ENCODE measurements around the gene SFTA2. TPM values are rescaled to one million over a fixed set of nuclear protein-coding genes. Genes with fewer than 3 reads are reported as not detected.

Gene SFTA2
- total RNA-seq, 2 donors from 2014 or later, result 5.2 TPM; not detected in 1

DNA sequence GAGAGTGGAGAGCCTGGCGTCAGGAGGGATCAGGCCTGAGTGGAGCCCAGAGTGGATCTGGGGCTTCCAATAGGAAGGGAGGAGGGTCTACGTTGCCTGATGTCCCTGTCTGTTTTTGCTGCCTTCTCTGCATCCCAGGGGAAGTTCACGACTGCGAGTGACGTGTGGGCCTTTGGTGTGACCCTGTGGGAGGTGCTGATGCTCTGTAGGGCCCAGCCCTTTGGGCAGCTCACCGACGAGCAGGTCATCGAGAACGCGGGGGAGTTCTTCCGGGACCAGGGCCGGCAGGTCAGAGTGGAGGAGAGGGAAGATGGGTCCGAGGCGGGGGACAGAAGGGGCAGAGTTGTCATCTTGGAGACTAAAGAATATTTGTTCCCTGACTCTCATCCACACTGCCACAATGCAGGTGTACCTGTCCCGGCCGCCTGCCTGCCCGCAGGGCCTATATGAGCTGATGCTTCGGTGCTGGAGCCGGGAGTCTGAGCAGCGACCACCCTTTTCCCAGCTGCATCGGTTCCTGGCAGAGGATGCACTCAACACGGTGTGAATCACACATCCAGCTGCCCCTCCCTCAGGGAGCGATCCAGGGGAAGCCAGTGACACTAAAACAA is 33.1 kb downstream of the SFTA2 start:
- WGBS, 2 donors, result 82 to 84% methylated on average over 23 of the region's 23 CpGs
- DNase-seq, result no peak
- no peaks in the 10 kb centered on the region for H3K9me3 ChIP-seq
- no peak for ATAC-seq
- H3K27me3 ChIP-seq, result no peaks in the 10 kb centered on the region
- intact Hi-C loops (cut with DNase I), result no loop called here
- H3K4me3 ChIP-seq, result no peak overlapping the region
- H3K36me3 ChIP-seq (replicated peaks in 1 of 2; ENCODE audit: insufficient read depth in 1 of 2, low read depth in 2 of 2), result peaks cover 15 to 26% of the 10 kb centered on the region in 2 donors
- no peak overlapping the region for H3K27ac ChIP-seq
- H3K4me1 ChIP-seq, result no peaks in the 10 kb centered on the region
- TF ChIP-seq, protein P1, sequence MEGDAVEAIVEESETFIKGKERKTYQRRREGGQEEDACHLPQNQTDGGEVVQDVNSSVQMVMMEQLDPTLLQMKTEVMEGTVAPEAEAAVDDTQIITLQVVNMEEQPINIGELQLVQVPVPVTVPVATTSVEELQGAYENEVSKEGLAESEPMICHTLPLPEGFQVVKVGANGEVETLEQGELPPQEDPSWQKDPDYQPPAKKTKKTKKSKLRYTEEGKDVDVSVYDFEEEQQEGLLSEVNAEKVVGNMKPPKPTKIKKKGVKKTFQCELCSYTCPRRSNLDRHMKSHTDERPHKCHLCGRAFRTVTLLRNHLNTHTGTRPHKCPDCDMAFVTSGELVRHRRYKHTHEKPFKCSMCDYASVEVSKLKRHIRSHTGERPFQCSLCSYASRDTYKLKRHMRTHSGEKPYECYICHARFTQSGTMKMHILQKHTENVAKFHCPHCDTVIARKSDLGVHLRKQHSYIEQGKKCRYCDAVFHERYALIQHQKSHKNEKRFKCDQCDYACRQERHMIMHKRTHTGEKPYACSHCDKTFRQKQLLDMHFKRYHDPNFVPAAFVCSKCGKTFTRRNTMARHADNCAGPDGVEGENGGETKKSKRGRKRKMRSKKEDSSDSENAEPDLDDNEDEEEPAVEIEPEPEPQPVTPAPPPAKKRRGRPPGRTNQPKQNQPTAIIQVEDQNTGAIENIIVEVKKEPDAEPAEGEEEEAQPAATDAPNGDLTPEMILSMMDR (IDR thresholded peaks at IDR 0.05), result no peak
- no peak for TF ChIP-seq POLR2A (IDR thresholded peaks at IDR 0.05)

DNA sequence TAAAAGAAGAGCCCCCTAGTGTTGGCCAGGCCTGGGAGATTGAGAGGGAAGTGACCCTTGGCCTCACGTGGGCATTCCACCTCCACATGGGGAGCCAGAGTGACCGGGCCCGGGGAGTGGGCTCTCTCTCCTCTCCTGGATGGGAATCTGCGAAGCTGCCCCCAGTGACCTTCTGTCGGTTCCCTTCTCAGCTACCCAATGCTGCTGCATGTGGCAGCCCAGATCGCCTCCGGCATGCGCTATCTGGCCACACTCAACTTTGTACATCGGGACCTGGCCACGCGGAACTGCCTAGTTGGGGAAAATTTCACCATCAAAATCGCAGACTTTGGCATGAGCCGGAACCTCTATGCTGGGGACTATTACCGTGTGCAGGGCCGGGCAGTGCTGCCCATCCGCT is 34.1 kb downstream of the SFTA2 start:
- Histone ChIP-seq H3K4me1 (no peaks in the 10 kb centered on the region), H3K36me3 (replicated peaks in 1 of 2; ENCODE audit: insufficient read depth in 1 of 2, low read depth in 2 of 2) (peaks cover 19 to 30% of the 10 kb centered on the region in 2 donors), H3K4me3 (no peak overlapping the region), H3K27ac (no peak overlapping the region), H3K27me3 (no peaks in the 10 kb centered on the region), H3K9me3 (no peaks in the 10 kb centered on the region)
- 80 to 90% methylated on average over 10 to 16 of the region's 16 CpGs for WGBS, 2 donors
- intact Hi-C loops (cut with DNase I), result no loop called here
- DNase-seq (no peak), ATAC-seq (no peak)
- TF ChIP-seq POLR2A (IDR thresholded peaks at IDR 0.05), result no peak
- TF ChIP-seq, protein P1 (IDR thresholded peaks at IDR 0.05), result no peak

DNA sequence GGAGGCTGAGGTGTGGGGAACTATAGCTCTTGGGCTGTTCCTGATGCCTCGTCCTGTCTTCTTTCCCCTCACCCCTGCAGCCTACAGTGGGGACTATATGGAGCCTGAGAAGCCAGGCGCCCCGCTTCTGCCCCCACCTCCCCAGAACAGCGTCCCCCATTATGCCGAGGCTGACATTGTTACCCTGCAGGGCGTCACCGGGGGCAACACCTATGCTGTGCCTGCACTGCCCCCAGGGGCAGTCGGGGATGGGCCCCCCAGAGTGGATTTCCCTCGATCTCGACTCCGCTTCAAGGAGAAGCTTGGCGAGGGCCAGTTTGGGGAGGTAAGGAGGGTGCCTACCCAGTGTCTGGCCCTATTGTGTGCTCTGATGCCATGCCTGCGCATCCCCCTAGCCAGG is 35.4 kb downstream of the SFTA2 start:
- no peaks in the 10 kb centered on the region for H3K27me3 ChIP-seq
- H3K27ac ChIP-seq, result no peak overlapping the region
- H3K9me3 ChIP-seq, result no peaks in the 10 kb centered on the region
- 87 to 94% methylated on average over 3 to 13 of the region's 13 CpGs for WGBS, 2 donors
- H3K4me1 ChIP-seq, result no peaks in the 10 kb centered on the region
- DNase-seq (no peak), ATAC-seq (no peak)
- H3K4me3 ChIP-seq, result no peak overlapping the region
- TF ChIP-seq, protein P1 (IDR thresholded peaks at IDR 0.05), result no peak
- no peak for TF ChIP-seq POLR2A (IDR thresholded peaks at IDR 0.05)
- intact Hi-C loops (cut with DNase I), result no loop called here
- H3K36me3 ChIP-seq (replicated peaks in 1 of 2; ENCODE audit: insufficient read depth in 1 of 2, low read depth in 2 of 2), result peaks cover 24 to 36% of the 10 kb centered on the region in 2 donors

DNA sequence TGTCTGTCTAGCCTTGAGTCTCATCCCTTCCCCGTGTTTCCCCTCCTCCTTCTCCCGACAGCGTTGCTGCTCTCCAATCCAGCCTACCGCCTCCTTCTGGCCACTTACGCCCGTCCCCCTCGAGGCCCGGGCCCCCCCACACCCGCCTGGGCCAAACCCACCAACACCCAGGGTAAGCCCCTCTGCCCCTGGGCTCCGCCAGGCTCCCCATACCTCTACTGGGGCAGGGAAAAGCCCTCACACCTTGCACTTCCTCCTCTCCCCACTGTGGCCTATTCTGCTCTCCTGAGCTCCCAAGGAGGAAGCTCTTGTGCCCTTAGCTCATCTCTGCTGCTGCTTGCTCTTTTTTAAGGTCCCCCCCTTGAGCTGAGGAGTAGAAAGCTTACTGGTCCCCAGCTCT is 36.6 kb downstream of the SFTA2 start:
- no peaks in the 10 kb centered on the region for H3K27me3 ChIP-seq
- peaks cover 28 to 36% of the 10 kb centered on the region in 2 donors for H3K36me3 ChIP-seq (replicated peaks in 1 of 2; ENCODE audit: insufficient read depth in 1 of 2, low read depth in 2 of 2)
- no peaks in the 10 kb centered on the region for H3K4me1 ChIP-seq
- H3K4me3 ChIP-seq, result no peak overlapping the region
- no peaks in the 10 kb centered on the region for H3K9me3 ChIP-seq
- no peak for ATAC-seq
- WGBS, 2 donors, result 79 to 86% methylated on average over 10 of the region's 10 CpGs
- no peak for DNase-seq
- intact Hi-C loops (cut with DNase I), result no loop called here
- TF ChIP-seq POLR2A (IDR thresholded peaks at IDR 0.05), result no peak
- TF ChIP-seq, protein P1 (IDR thresholded peaks at IDR 0.05), result no peak
- no peak overlapping the region for H3K27ac ChIP-seq

DNA sequence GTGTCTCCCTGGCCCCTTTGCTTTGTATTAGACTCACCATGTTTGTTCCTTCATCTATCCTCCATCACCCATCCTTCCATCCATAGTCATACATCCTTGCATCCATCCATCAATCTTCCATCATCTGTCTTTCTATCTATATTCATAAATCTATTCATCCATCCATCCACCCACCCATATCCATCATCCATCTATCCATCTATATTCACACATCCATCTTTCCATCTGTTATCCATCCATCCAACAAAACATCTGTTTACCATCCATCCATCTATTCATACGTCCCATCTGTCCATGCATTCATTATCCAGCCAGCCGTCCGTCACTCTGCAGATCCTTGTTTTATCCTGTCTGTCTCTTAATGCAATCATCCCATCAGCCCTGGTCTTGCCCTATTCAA is 37.0 kb downstream of the SFTA2 start:
- H3K27me3 ChIP-seq, result no peaks in the 10 kb centered on the region
- H3K4me3 ChIP-seq, result no peak overlapping the region
- no peaks in the 10 kb centered on the region for H3K9me3 ChIP-seq
- H3K36me3 ChIP-seq (replicated peaks in 1 of 2; ENCODE audit: insufficient read depth in 1 of 2, low read depth in 2 of 2), result peaks cover 32 to 38% of the 10 kb centered on the region in 2 donors
- no peak for DNase-seq
- no peak for ATAC-seq
- no peak overlapping the region for H3K27ac ChIP-seq
- intact Hi-C loops (cut with DNase I), result no loop called here
- 88 to 89% methylated on average over 3 of the region's 3 CpGs for WGBS, 2 donors
- H3K4me1 ChIP-seq, result no peaks in the 10 kb centered on the region
- no peak for TF ChIP-seq POLR2A (IDR thresholded peaks at IDR 0.05)
- TF ChIP-seq, protein P1 (IDR thresholded peaks at IDR 0.05), result no peak
